Duodenal mucosa (tissue), 2 donors: Measurements from ENCODE around the gene RCCD1.
A peak's percentile ranks its signal among the peaks of the same experiment; 100 is the strongest.

Experiments
- H3K27ac ChIP-seq: one replicate; pipeline ENCODE4 v1.7.0; 2013; ENCODE audit warnings: low read depth, low read length
- H3K27me3 ChIP-seq, 2 donors: one replicate each; pipeline ENCODE4 v1.7.0; 2013; ENCODE audit warnings: low read length in 2 of 2, control low read depth in 1 of 2; ENCODE audit not compliant: insufficient read depth in 2 of 2, control insufficient read depth in 1 of 2
- H3K36me3 ChIP-seq, 2 donors: one replicate each; pipeline ENCODE4 v1.7.0; 2013; ENCODE audit warnings: low read length in 2 of 2, control low read depth in 1 of 2; ENCODE audit not compliant: insufficient read depth in 2 of 2, control insufficient read depth in 1 of 2
- H3K4me1 ChIP-seq, 2 donors: one replicate each; pipeline ENCODE4 v1.7.0; 2013; ENCODE audit warnings: low read length in 2 of 2, control low read depth in 1 of 2; ENCODE audit not compliant: insufficient read depth in 2 of 2, control insufficient read depth in 1 of 2
- H3K4me3 ChIP-seq, 2 donors: one replicate each; pipeline ENCODE4 v1.7.0; 2013; ENCODE audit warnings: low read length in 2 of 2, low read depth in 1 of 2
- H3K9ac ChIP-seq, 2 donors: one replicate each; pipeline ENCODE4 v1.7.0; 2013; ENCODE audit warnings: low read length in 2 of 2, low read depth in 1 of 2
- H3K9me3 ChIP-seq, 2 donors: one replicate each; pipeline ENCODE4 v1.7.0; 2013; ENCODE audit warnings: low read length in 2 of 2, control low read depth in 1 of 2; ENCODE audit not compliant: control insufficient read depth in 1 of 2

The RCCD1 gene

GRCh38 chr15:90931828-90932659 lies 22.6 kb upstream of the RCCD1 start, which contains the start of gene HDDC3:
Gene HDDC3 (minus strand): TSS chr15:90932549. CDS start chr15:90932540, 9 bp downstream.
- H3K27me3 ChIP-seq = no peaks in the 10 kb centered on the region
- H3K36me3 ChIP-seq = peaks cover 0 to 5% of the 10 kb centered on the region in 2 donors
- H3K9me3 ChIP-seq = no peaks in the 10 kb centered on the region
- peak within 1 kb of the TSS; percentile 72 to 99 for H3K9ac ChIP-seq
- peak within 1 kb of the TSS; percentile 93 for H3K27ac ChIP-seq
- H3K4me1 ChIP-seq = peaks cover 39 to 45% of the 10 kb centered on the region in 2 donors
- peak within 1 kb of the TSS; percentile 75 to 97 for H3K4me3 ChIP-seq

GRCh38 chr15:90932660-90932991 lies 22.1 kb upstream of the RCCD1 start:
- Histone ChIP-seq H3K27ac (no peak overlapping the region), H3K4me1 (peaks cover 39 to 45% of the 10 kb centered on the region in 2 donors), H3K4me3 (peak overlapping the region; percentile 75 to 97), H3K9ac (peak overlapping the region; percentile 72 to 99), H3K9me3 (no peaks in the 10 kb centered on the region), H3K36me3 (peaks cover 0 to 5% of the 10 kb centered on the region in 2 donors), H3K27me3 (no peaks in the 10 kb centered on the region)

GRCh38 chr15:90933301-90933700 lies 21.4 kb upstream of the RCCD1 start:
- Histone ChIP-seq H3K9me3 (no peaks in the 10 kb centered on the region), H3K4me1 (peaks cover 39 to 45% of the 10 kb centered on the region in 2 donors), H3K27ac (no peak overlapping the region), H3K36me3 (peaks cover 1 to 7% of the 10 kb centered on the region in 2 donors), H3K4me3 (no peak overlapping the region), H3K9ac (no peak overlapping the region), H3K27me3 (no peaks in the 10 kb centered on the region)

- Histone ChIP-seq H3K4me3 (peak overlapping the region; percentile 80 to 82), H3K9me3 (no peaks in the 10 kb centered on the region), H3K27ac (peak overlapping the region; percentile 65), H3K27me3 (no peaks in the 10 kb centered on the region), H3K9ac (peak overlapping the region; percentile 78 to 89), H3K36me3 (peaks cover 6 to 10% of the 10 kb centered on the region in 2 donors), H3K4me1 (peaks cover 37 to 43% of the 10 kb centered on the region in 2 donors)
Measured at GRCh38 chr15:90934256-90934948, 20.3 kb upstream of the RCCD1 start.

GRCh38 chr15:90934949-90935751 lies 19.5 kb upstream of the RCCD1 start, which contains the start of gene UNC45A:
Gene UNC45A (plus strand): TSS chr15:90935285. CDS start chr15:90935325, 40 bp downstream.
- peaks cover 37 to 43% of the 10 kb centered on the region in 2 donors for H3K4me1 ChIP-seq
- peak within 1 kb of the TSS; percentile 71 for H3K27ac ChIP-seq

GRCh38 chr15:90936823-90937222 lies 17.9 kb upstream of the RCCD1 start:
- H3K4me3 ChIP-seq = no peak overlapping the region
- peaks cover 24 to 30% of the 10 kb centered on the region in 2 donors for H3K4me1 ChIP-seq
- H3K36me3 ChIP-seq = peaks cover 26 to 27% of the 10 kb centered on the region in 2 donors
- no peaks in the 10 kb centered on the region for H3K9me3 ChIP-seq
- no peaks in the 10 kb centered on the region for H3K27me3 ChIP-seq
- no peak overlapping the region for H3K27ac ChIP-seq
- H3K9ac ChIP-seq = no peak overlapping the region

More at GRCh38 chr15:90934949-90935751, 19.5 kb upstream of the RCCD1 start, which contains the start of gene UNC45A:
- Histone ChIP-seq H3K9me3 (no peaks in the 10 kb centered on the region), H3K36me3 (peaks cover 14 to 18% of the 10 kb centered on the region in 2 donors), H3K4me3 (peak within 1 kb of the TSS; percentile 80 to 82), H3K27me3 (no peaks in the 10 kb centered on the region), H3K9ac (peak within 1 kb of the TSS; percentile 89 to 93)

GRCh38 chr15:90938261-90938660 lies 16.4 kb upstream of the RCCD1 start:
- H3K9ac ChIP-seq = no peak overlapping the region
- H3K9me3 ChIP-seq = no peaks in the 10 kb centered on the region
- peaks cover 21 to 22% of the 10 kb centered on the region in 2 donors for H3K4me1 ChIP-seq
- H3K4me3 ChIP-seq = no peak overlapping the region
- no peaks in the 10 kb centered on the region for H3K27me3 ChIP-seq
- H3K27ac ChIP-seq = no peak overlapping the region
- peaks cover 37 to 41% of the 10 kb centered on the region in 2 donors for H3K36me3 ChIP-seq

GRCh38 chr15:90939756-90940155 lies 14.9 kb upstream of the RCCD1 start:
- no peaks in the 10 kb centered on the region for H3K27me3 ChIP-seq
- H3K9me3 ChIP-seq = no peaks in the 10 kb centered on the region
- H3K4me3 ChIP-seq = no peak overlapping the region
- H3K36me3 ChIP-seq = peaks cover 42 to 55% of the 10 kb centered on the region in 2 donors
- peaks cover 12% of the 10 kb centered on the region in 2 donors for H3K4me1 ChIP-seq
- H3K9ac ChIP-seq = no peak overlapping the region
- no peak overlapping the region for H3K27ac ChIP-seq

- H3K4me3 ChIP-seq = no peak overlapping the region
- no peaks in the 10 kb centered on the region for H3K27me3 ChIP-seq
- H3K9me3 ChIP-seq = no peaks in the 10 kb centered on the region
- H3K9ac ChIP-seq = no peak overlapping the region
- H3K27ac ChIP-seq = no peak overlapping the region
- H3K36me3 ChIP-seq = peaks cover 47 to 60% of the 10 kb centered on the region in 2 donors
- H3K4me1 ChIP-seq = peaks cover 5 to 8% of the 10 kb centered on the region in 2 donors
Measured at GRCh38 chr15:90941038-90941437, 13.6 kb upstream of the RCCD1 start.
